HG02885 (cell line): Measurements from ENCODE around the gene COL8A1.
"Not testable (repeated sequence)": the region's sequence is repeated elsewhere in the genome, so short reads cannot be mapped to it uniquely, and the experiment has no call there.

Experiments
- ATAC-seq: cut with Tn5 transposase; IDR thresholded peaks from one replicate; pipeline ENCODE4 v1.9.1; 2021; ENCODE audit warnings: mild to moderate bottlenecking; ENCODE audit not compliant: unreplicated experiment, poor library complexity

The COL8A1 gene

GRCh38 chr3:99638167-99638948 is at the start of gene COL8A1:
COL8A1 (plus strand) TSS chr3:99638594; CDS start chr3:99790683, 152,089 bp downstream.
- ATAC-seq, result no peak

DNA sequence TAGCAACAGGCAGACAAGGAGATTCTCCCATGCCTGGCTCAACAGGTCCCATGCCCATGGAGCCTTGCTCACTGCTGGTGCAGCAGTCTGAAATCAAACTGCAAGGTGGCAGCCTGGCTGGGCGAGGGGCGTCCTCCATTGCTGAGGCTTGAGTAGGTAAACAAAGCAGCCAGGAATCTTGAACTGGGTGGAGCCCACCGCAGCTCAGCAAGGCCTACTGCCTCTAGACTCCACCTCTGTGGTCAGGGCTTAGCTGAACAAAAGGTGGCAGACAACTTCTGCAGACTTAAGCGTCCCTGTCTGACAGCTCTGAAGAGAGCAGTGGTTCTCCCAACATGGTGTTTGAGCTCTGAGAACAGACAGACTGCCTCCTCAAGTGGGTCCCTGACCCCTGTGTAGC is 49.2 kb upstream of the COL8A1 start:
- not testable (repeated sequence) for ATAC-seq

- no peak for ATAC-seq
Measured at GRCh38 chr3:99599894-99600293, 38.5 kb upstream of the COL8A1 start.

GRCh38 chr3:99601515-99601914 is 36.9 kb upstream of the COL8A1 start:
- no peak for ATAC-seq

- no peak for ATAC-seq
Measured at GRCh38 chr3:99602183-99602582, 36.2 kb upstream of the COL8A1 start.

DNA sequence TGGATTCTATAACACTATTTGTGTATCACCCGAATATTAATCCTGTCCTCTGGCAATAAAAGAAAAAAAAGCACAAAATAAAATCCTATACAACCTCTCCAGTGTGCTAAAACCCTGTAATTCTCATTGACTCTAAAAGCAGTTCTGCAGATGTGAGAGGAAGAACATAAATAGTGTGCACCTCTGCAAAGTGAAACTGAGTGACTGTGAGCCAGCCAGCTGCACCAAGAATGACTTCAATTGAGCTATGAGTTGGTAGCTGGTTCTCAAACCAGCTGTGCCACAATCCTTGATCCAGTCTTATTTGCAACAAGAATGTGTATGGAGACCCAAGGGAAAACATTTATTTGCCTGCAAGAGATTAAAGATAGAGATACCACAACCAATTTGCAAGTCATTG is 31.2 kb upstream of the COL8A1 start:
- ATAC-seq, result peak; percentile 86

DNA sequence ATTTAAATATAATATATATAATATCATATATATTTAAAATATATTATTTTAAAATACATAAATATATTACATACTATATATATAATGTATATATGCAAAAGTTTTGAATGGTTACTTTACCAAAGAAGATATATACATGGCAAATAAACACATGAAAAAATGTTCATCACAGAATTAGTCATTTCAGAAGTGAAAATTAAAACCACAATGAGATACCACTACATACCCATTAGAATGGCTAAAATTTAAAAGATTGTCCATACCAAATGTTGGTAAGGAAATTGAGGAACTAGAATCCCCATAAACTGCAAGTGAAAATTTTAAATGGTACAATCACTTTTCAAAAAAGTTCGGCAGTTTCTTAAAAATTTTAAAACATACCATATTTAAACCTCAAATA is 23.6 kb upstream of the COL8A1 start:
- no peak for ATAC-seq

- ATAC-seq, result no peak
Measured at GRCh38 chr3:99620077-99620767, 18.2 kb upstream of the COL8A1 start.

- ATAC-seq, result no peak
Measured at GRCh38 chr3:99620976-99621375, 17.4 kb upstream of the COL8A1 start.

- ATAC-seq, result peak; percentile 44
Measured at GRCh38 chr3:99624496-99625236, 13.7 kb upstream of the COL8A1 start.

GRCh38 chr3:99625237-99625622 is 13.2 kb upstream of the COL8A1 start:
- ATAC-seq, result no peak

DNA sequence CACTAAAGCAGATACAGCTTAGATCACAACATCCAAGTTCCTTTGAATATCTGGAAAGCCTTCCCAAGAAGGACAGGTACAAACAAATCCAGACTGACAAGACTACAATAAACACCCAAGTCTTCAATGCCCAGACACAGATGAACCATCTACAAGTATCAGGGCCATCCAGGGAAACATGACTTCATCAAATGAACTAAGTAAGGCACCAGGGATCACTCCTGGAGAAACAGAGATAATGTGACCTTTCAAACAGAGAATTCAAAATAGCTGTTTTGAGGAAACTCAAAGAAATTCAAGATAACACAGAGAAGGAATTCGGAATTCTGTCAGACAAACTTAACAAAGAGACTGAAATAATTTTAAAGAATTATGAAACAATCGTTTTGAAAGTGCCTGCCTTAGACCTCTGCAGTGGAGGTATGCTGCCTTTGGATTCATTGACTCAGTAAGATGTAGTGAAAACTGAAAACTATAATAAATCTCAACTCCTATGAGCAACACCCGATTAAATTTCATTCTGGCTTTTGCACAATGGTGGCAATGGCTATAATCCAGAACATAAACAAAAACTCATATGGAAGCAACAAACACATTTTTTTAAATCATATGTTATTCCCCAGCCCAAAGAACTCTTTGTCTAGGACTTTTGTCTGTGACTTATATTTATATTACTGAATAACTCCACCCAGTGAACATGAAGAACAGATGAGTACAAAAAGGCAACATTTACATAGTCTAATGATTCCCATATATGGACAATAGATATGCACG is 12.6 kb upstream of the COL8A1 start:
- ATAC-seq, result no peak

DNA sequence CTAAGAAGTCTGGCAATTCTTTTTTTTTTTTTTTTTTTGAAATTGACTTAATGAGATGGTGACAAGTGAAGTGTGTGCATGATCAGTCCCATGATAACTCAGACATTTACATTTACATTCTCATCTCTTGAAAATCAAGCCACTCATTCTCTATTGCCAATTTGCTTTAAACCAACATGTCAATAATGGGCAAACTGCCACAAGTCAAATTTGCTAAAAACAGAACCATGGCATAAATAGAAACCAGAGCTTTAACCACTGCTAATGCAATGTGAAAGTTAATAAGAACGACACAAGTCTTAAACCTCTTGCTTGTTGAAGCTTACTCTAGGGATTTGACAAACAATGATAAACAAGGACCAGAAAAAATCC is 12.0 kb upstream of the COL8A1 start:
- ATAC-seq, result peak; percentile 61

- ATAC-seq, result no peak
Measured at GRCh38 chr3:99627062-99627826, 11.2 kb upstream of the COL8A1 start.

- ATAC-seq, result no peak
Measured at GRCh38 chr3:99630815-99631214, 7.6 kb upstream of the COL8A1 start.

DNA sequence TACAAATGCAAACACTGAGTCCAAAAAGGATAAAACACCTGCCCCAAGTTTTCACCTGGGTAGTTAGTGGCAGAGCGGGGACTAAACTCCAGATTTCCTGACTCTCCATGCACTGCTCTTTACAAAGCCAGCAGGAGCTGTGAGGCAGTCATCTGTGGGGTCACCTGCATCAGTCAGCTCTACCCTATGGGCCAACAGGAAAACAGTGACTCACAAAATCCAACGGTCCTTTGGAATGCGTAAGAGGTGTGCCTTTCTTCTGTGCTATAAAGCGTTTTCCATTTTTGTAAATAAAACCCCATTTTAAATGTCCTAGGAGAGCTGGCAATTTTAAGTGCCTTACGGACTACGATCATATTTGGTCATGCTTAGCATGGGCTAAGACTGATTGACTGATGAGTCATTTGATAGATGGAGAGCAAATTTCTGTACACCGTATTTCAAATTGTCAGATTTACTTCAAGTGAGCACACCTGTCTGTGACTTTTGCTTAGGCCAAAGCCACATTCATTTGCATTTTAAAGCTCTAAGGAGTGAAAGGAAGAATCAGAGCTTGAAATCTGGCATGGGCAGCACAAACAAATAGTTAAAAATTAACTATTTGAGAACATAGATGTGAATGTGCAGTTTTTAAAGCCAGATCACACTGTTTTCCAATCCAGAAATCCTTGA is 4.4 kb upstream of the COL8A1 start:
- no peak for ATAC-seq

DNA sequence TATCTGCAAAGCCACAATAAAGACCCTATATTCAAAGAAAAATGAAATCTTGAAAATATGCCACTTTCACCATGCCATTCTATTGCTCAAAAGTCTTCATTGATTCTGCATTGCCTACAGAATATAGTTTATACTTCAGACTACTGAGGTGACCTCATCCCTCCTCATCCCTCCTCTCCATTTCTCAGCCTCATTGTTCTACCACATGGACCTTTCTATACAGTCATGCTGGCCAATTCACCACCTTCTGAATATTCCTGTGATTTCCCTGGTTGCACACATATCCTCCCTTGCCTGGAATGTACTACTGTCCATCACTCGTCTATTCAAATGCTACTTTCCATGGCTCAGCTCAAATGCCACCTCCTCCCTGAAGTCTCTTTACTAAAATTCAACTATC is 3.5 kb upstream of the COL8A1 start:
- no peak for ATAC-seq

DNA sequence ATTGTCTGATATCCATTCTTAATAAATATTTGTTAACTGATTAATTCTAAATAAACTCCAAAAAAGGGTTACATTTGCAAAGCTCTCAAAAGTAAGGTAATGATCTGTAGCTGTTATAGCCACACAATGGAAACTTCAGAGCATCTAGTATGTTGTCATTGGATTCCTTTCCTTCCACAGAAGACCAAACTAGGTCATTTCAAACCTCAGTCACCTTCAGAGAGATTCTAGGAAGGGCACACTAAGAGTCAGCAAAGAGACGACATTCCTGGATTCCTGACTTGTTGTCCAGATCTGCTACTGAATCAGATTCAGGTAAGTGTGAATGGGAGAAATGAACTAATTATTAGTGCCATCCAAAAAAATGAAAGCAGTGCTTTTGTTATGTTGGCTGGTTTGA is 3.0 kb upstream of the COL8A1 start:
- ATAC-seq, result no peak

GRCh38 chr3:99637016-99637367 is 1.4 kb upstream of the COL8A1 start:
- ATAC-seq, result no peak
